A172 (cell line): ENCODE results near the gene CFAP107. TPM values are rescaled to one million over a fixed set of nuclear protein-coding genes. Genes with fewer than 3 reads are reported as not detected.
A peak's percentile ranks its signal among the peaks of the same experiment; 100 is the strongest.
"Not testable (repeated sequence)": the region's sequence is repeated elsewhere in the genome, so short reads cannot be mapped to it uniquely, and the experiment has no call there.

Source experiments
- DNase-seq: peaks from one replicate; pipeline ENCODE4 v3.0.0-alpha.2; 2015; ENCODE audit warnings: low spot score
- total RNA-seq: library from RNA; depleted of rRNA; stranded (reverse); fragments of >200 nt; shearing (Covaris generic); gene quantifications from 2 replicates; pipeline ENCODE4 v1.2.3, GENCODE V29; 2014; rRNA removed

CFAP107 gene
- total RNA-seq, 1 experiment from 2014 or later = not detected

GRCh38 chr1:12778061-12778460 lies 32.1 kb downstream of the CFAP107 start:
- DNase-seq = no peak

- DNase-seq = no peak
These were observed 32.9 kb downstream of the CFAP107 start for GRCh38 chr1:12778907-12779306.

DNA sequence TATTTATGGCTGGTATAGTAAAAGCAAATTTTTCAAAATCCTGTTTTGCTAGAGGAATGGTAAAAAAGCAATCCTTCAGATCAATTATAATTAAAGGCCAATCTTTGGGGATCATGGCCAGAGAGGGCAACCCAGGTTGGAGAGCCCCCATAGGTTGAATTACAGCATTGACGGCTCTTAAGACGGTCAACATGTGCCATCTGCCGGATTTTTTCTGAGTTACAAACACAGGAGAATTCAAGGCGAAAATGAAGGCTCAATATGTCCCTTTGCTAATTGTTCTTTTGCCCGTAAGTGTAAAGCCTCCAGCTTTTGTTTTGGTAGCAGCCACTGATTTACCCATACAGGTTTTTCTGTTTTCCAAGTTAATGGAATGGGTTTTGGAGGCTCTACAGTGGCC lies 35.5 kb downstream of the CFAP107 start:
- DNase-seq = not testable (repeated sequence)

DNA sequence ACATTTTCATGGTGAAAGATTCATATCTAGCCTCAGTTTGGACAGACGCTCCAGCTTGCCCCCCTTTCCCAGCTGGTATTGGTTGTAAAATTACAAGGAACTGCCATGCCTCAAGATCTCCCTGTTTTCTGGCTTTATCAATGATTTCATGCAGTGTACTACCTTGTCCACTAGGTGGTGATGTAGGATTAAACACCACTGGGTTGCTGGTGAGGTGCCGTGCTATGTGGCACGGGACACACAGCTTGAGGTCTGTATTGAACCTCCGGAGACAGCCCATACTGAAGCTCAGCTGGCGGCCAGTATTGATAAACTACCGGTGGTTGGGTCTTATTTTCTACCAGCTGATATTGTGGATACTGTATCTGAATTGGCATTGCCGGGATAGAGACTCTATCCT lies 37.8 kb downstream of the CFAP107 start:
- not testable (repeated sequence) for DNase-seq

DNA sequence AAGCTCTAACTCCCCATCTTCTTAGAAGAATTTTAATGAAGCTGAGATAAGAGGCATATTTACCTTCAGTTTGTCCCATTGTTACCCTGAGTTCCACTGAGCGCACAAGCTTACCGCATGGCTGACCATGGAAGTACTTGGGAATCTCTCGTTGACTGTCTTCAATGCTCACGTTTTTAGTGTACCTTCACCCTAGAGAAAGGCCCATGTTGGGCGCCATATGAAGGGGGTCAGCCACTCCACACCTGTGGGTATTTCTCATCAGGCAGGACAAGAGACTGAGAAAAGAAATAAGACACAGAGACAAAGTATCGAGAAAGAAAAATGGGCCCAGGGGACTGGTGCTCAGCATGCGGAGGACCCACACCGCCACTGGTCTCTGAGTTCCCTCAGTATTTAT lies 38.7 kb downstream of the CFAP107 start:
- DNase-seq = not testable (repeated sequence)

DNA sequence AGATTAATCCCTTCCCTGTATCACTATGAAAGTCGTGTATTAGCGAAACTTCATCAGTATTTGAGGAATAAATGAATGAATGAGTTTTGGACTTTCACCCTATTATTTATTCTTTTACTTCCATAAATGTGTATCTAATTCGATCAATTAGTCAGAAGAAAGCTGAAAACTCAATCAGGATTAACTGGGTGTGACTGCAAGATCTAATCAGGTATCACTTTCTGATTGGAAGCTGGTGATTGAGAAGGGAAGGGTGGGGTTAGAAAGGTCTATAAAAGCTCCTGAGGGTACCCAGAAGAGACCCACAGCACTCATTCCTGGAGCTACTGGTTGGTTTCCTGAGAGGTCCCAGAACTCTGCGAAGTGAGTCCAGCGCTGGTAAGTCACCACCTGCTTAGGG lies 45.1 kb downstream of the CFAP107 start, which contains the start of gene PRAMEF1:
TSS of gene PRAMEF1 (plus strand) at position 301 of the 400 bp plus-strand sequence. CDS start 1,831 bp downstream, outside the sequence.
- not testable (repeated sequence) for DNase-seq

DNA sequence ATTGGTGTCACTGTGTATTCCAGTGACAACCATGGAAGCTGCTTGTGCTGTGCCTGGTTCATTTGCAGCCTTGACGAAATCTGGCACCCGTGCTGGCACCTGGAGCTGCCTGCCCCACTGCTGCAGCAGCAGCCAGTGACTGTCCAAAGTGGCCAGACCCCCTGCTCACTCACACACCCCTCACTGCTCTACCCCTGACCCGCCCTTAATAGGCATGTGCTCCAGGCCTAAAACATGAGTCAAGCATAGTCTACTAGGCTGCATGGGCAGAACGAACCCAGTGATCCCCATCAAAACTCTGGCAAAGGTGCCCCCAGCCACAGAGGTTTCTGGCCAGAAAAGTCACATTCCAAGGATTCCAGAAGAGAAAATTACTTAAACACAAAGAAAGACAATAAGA lies 52.9 kb downstream of the CFAP107 start:
- no peak for DNase-seq

DNA sequence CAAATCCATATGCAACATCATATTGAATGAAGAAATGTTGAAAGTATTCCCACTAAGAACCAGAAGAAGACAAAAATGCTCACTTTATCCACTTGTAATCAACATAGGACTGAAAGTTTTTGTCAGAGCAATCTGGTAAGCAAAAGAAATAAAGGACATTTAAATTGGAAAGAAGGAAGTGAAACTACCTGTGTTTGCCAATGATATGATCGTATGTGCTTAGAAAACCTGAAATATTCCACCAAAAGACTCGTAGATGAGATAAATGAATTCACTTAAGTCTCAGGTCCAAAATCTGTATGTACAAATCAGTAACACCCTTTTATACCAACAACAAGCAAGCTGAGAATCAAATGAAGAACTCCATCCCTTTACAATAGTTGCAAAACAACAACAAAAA lies 53.7 kb downstream of the CFAP107 start:
- no peak for DNase-seq

DNA sequence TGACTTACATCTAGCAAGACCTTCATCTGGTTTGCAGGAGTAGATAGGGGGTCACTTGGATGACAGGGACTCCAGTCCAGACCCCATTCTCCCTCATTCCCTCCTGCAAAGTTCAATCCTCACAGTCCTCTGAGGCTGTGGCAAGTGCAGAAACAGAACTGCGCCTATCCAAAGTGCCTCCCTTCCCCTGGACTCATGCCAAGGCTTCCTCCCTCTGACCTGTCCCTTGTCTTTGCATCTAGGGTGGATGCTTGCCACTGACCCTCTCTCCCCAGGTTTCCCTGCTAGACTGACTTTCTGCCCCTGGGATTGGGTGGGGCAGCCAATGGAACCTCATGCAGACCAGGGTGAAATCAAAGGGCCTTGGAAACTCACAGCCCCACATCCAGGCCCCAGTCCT lies 63.9 kb downstream of the CFAP107 start:
- no peak for DNase-seq

DNA sequence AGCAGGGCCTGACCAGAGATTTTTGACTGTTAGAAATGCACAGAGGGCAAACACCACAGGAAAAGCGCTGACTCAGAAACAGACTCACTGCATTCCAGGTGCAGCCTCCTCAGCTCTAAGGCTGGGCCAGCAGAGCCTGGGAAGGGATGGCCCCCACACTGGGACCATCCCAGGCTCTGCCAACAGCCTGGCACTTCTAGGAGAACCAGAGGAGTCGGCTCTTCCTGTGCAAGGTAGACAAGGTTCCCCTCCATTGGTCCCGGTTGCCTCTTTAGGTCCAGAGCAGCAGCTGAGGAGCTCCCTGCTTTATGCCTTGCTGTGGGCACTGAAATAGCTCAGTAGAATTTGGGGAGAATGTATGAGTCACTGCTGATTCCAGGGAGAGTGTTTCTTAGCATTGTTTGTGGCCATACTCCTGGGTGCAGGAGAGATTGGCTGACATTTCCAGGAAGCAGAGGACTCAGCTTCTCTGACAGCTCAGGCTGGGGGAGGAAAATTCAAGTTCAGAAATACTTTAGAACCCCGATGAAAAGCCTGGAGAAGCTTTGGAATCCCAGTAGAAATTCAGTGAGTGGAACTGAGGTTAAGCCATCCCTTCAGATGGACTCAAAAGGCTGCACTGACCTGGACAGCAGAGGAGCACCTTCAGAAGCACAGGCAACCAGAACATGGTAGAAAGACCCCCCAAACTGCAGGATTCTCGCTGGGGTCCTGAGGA lies 64.8 kb downstream of the CFAP107 start:
- DNase-seq = peak; percentile 62

DNA sequence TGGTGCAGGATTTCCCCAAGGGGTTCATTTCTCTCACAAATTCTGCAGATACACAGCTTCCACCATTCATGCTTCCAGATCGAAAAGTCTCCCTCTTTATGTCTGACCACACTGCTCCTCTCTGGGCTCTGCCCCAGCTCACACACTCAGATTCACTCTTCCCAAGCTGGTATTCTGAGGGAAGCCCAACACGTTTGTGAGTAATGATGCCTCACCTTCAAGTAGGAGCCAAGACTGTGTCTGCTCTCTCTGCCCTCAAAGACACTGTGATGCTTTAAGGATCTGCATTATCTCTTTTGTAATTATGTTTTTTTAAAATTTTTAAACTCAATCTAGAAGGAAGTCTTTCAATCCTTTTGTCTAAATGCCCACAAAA lies 65.4 kb downstream of the CFAP107 start:
- DNase-seq = peak; percentile 23

Other genes with a start within 250 kb of the CFAP107 start
- not detected in 2 replicates for gene DHRS3, start 128.0 kb upstream of the CFAP107 start, total RNA-seq
- gene AADACL4, start 102.1 kb upstream of the CFAP107 start, total RNA-seq = not detected in 2 replicates
- not detected in 2 replicates for gene AADACL3, start 30.1 kb upstream of the CFAP107 start, total RNA-seq
- not detected in 2 replicates for gene PRAMEF12, start 27.5 kb downstream of the CFAP107 start, total RNA-seq
- gene PRAMEF1, start 45.2 kb downstream of the CFAP107 start, total RNA-seq = not detected in 2 replicates
- gene PRAMEF11, start 85.2 kb downstream of the CFAP107 start, total RNA-seq = not detected in 2 replicates
- gene HNRNPCL1, start 102.5 kb downstream of the CFAP107 start, total RNA-seq = not detected in 2 replicates
- gene PRAMEF2, start 110.9 kb downstream of the CFAP107 start, total RNA-seq = not detected in 2 replicates
- not detected in 2 replicates for gene PRAMEF4, start 140.0 kb downstream of the CFAP107 start, total RNA-seq
- gene PRAMEF10, start 152.1 kb downstream of the CFAP107 start, total RNA-seq = not detected in 2 replicates
- not detected in 2 replicates for gene PRAMEF7, start 170.4 kb downstream of the CFAP107 start, total RNA-seq
- gene PRAMEF6, start 201.4 kb downstream of the CFAP107 start, total RNA-seq = not detected in 2 replicates